Measurements from ENCODE around the gene RASGEF1B.
A peak's percentile ranks its signal among the peaks of the same experiment; 100 is the strongest.

RASGEF1B gene

DNA sequence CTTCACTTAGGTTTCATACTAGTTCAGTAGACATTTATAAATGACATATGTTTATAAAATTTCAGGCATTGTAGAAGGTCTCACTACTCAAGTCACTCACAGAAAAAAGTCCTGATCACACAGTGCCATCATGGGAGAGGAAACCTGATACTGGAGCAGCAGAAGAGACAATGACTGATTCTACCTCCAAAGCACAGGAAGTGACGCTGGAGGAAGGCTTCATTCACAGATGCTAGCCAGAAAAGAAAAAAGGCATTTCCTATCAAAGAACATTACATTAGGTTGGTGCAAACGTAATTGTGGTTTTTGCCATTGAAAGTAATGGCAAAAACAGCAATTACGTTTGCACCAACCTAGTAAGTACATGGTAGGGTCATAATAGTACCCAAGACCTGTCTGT, 79.5 kb downstream of the RASGEF1B start:
- DNase-seq, result no peak

DNA sequence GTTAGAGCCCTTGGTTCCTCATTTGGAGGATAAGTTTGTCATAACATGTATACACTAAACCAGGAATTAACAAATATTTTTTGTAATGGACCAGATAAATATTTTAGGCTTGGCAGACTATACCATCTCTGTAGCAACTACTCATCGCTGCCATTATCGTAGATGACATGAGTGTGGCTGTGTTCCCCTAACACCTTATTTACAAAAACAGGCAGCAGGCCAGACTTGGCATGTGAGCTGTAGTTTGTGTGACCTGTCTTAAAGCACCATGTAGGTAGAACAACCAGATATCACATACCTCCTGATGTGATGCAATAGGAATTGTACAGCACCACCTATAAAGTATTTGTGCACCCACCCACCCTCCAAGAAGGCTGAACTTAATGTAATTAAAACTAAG, 82.0 kb downstream of the RASGEF1B start:
- no peak for DNase-seq

GRCh38 chr4:81380437-81380836, 91.3 kb downstream of the RASGEF1B start:
- DNase-seq, result peak; percentile 9

- no peak for DNase-seq
These were observed 93.3 kb downstream of the RASGEF1B start for GRCh38 chr4:81378386-81378785.

- no peak for DNase-seq
These were observed 94.5 kb downstream of the RASGEF1B start for GRCh38 chr4:81377191-81377590.

GRCh38 chr4:81376720-81377119, 95.0 kb downstream of the RASGEF1B start:
- no peak for DNase-seq

All from DMS 273 treated with DMSO at 0.1 percent for 48 hours (cell line).